A549 treated with ZK216348 at 1 μM for 4 hours (cell line): ENCODE results near the gene TOP3A. TPM values are rescaled to one million over a fixed set of nuclear protein-coding genes. Genes with fewer than 3 reads are reported as not detected.

Experiments
- total RNA-seq: library from RNA; stranded (reverse); fragments of 200-300 nt; extraction: Qiagen RNA extraction; gene quantifications from 5 replicates; pipeline ENCODE4 v1.2.3, GENCODE V29; 2022; ENCODE audit warnings: low read depth

The TOP3A gene, protein sequence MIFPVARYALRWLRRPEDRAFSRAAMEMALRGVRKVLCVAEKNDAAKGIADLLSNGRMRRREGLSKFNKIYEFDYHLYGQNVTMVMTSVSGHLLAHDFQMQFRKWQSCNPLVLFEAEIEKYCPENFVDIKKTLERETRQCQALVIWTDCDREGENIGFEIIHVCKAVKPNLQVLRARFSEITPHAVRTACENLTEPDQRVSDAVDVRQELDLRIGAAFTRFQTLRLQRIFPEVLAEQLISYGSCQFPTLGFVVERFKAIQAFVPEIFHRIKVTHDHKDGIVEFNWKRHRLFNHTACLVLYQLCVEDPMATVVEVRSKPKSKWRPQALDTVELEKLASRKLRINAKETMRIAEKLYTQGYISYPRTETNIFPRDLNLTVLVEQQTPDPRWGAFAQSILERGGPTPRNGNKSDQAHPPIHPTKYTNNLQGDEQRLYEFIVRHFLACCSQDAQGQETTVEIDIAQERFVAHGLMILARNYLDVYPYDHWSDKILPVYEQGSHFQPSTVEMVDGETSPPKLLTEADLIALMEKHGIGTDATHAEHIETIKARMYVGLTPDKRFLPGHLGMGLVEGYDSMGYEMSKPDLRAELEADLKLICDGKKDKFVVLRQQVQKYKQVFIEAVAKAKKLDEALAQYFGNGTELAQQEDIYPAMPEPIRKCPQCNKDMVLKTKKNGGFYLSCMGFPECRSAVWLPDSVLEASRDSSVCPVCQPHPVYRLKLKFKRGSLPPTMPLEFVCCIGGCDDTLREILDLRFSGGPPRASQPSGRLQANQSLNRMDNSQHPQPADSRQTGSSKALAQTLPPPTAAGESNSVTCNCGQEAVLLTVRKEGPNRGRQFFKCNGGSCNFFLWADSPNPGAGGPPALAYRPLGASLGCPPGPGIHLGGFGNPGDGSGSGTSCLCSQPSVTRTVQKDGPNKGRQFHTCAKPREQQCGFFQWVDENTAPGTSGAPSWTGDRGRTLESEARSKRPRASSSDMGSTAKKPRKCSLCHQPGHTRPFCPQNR
- total RNA-seq = 25.4 to 41.9 TPM (median 37.7 TPM) in 5 replicates

DNA sequence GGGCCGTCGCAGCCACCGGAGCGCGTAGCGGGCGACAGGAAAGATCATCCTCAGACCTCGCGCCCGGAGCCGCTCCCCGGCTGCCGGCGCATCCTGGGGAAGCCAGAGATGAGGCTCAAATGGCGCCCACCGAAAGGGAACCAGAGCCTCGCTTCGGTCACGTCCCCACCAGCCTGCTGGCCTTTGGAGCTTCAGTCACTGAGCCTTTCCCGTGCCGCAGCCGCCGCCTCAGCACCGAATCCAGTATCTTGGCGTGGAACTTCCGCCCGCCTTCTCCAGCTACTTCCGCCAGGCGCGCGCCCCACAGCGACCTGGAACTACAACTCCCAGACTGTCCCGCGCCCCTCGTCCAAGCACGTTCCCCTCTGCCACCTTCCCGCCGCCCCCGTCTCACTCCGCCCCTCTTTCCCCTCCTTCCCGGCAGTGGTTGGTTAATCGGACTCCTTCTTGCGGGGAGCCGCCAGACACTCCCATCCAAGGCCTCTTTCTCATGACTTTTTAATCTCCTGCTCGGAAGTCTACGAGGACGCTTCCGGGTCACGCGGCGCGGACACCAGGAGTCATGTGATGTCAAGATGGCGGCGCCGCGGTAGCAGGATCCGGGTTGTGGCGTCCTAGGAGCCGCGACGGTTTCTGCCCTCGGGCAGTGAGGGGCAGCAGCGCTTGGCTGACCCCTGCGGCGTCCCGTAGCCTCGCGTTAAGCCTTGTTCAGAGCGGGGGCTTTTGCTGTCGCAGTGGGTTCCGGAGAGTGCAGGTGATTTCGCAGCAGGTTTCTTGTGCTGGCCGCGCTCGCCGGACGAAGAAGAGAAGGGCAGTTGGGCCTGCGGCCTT lies at the start of gene TOP3A, which contains the start of gene SMCR8:
TOP3A (minus strand) TSS at position 264 of the 831 bp plus-strand sequence; CDS start at position 48, 216 bp downstream.
SMCR8 (plus strand) TSS at position 563 of the 831 bp plus-strand sequence. CDS start 497 bp downstream, outside the sequence.

DNA sequence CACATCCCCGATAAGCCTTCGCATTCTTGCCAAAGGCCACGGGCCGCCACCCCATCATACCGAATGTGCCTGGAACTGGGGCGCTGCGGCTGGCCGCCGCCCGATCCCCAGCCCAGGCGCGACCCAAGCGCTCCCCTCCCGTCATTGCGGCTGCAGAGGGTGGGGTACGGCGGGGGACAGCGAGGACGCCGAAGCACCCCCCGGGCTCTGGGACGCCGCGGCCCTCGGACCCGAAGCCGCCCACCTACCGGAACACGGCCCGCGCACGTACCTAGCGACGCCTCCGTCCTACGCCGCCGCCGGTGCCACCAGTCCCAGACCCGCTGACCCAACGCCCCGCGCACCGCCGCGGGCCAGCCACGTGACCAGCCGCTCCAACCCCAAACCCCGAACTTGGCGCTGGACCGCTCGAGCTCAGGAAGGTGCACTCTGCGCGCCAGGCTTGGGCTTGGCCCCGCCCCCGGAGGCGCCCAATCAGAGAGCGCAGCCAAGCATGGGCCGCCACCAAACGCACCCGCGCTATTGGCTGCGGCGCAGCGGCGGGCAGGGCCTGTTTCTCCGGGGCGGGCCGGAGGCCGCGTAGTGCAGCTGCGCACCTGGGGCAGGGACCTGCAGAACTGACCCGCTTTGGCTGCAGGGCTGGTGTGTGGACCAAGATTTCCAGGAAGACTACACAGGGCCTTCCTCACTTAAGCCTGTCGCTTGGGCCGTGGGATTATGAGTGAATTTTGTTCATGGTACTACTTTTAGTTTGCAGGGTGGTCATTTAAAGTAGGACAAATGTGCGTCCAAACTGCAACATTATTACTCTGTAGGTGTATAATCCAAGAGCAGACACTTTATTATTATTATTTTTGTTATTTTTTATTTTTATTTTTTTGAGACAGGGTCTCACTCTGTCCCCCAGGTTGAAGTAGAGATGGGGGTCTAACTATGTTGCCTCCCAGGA lies 48.6 kb upstream of the TOP3A start, which contains the start of gene SHMT1:
SHMT1 (minus strand) TSS at position 450 of the 949 bp plus-strand sequence. CDS start 7,569 bp downstream, outside the sequence.

DNA sequence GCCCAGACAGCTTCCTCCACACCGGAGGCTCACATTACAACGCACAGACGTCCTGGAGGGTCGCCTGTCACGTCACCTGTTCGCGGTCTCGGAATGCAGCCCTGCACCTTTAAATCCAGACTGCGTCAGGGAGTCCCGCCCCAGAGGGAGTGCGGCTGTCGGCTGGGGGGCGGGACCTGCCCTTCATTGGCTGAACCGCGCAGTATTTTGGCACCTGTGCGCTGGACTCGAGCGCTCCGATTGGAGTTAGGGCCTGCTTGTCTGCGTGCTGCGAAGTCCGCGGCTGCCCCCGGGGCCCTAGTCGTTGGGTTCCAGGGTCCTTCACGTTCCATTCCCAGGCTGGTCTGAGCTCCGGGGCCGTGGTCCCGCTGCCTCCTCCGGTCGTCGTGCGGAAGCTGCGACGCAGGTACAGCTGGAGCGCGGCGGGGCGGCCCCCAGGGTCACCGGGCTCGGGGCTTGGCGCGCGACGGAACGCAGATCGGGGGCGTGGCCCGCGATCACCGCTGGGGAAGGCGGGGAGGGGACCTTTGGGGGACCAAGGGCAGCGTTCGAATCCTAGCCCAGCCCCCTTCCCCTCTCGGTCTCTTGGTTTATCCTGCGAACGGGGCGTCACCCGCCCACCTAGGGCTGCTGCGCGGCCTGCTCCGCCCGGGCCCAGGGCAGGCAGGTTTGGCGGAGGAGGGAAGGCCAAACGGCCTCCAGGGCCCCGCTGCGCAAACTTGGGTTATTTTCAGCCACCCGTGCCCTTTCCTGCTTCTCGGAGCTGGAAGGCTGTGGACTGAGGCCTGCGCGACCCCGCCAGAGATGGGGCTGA lies 54.3 kb downstream of the TOP3A start, which contains the start of gene MIEF2:
MIEF2 (plus strand) TSS at position 331 of the 814 bp plus-strand sequence. CDS start 2,059 bp downstream, outside the sequence.

DNA sequence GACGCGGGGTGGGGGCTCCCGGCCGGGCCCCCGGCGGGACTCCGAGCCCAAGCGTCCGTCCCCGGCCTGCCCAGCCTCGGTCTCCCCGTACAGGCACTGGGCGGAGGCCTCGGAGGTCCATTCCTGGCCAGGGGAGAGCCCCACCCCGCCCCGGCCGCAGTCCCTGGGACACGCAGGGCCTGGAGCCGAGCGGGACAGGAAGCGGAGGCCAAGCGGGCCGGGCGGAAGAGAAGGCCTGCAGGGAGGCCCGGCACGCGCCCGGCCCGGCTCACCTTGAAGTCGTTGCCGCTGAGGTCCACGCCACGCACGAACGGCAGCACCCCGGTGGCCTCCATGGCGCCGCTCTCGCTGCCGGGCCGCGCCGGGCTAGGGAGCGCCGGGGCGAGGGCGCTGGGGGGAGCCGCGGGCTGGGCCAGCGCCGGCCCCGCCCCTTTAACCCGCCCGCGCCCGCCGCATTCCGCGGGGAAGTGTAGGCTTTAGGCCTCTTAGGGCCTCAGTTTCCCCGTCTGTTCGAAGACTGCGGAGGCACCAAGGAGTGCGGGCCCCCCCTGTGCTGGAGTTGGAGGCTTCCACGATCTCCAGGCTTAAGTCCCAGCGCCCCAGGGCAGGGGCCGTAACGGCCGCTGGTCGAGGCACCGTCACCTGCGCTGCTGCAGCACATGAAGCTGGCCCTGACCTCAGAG lies 56.3 kb downstream of the TOP3A start, which contains the start of gene FLII:
FLII (minus strand) TSS at position 383 of the 683 bp plus-strand sequence; CDS start at position 335, 48 bp downstream.

DNA sequence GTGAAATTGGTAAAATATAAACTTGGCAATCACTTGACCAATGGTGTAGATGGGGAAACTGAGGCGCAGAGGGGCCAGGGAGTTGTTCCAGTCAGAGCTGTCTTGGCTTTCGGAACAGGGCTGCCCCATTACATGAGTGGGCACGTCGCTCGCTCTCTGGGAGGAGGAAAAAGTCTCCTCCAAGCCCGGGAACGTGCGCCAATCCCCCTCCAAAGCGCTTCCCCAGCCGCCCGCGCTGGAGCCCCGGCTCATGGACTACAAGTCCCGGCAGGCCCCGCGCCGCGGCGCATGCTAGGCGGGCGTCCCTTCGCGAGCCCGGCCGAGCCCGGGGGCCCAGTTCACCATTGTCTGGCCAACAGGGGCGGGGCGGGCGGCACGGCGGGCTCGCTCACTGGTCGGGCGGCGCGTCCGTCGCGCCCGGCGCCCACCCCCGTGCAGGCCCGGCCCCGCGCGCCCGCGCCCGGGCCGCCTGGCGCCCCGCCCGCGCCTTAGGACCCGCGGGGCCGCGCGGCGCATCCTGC lies 89.6 kb downstream of the TOP3A start, which contains the start of gene LLGL1:
LLGL1 (plus strand) TSS at position 515 of the 521 bp plus-strand sequence. CDS start 48 bp downstream, outside the sequence.

Other genes starting within 250 kb of the TOP3A start
- gene DRG2, start 227.0 kb downstream of the TOP3A start, total RNA-seq = 37.1 to 59.5 TPM (median 55.4 TPM) in 5 replicates
- 0.24 to 0.75 TPM (median 0.27 TPM) in 5 replicates for gene MYO15A, start 206.2 kb downstream of the TOP3A start, total RNA-seq
- gene ALKBH5, start 131.2 kb downstream of the TOP3A start, total RNA-seq = 49.2 to 61.6 TPM (median 57.5 TPM) in 5 replicates
- 7.8 to 19.6 TPM (median 16.7 TPM) in 5 replicates for gene LLGL1, start 89.4 kb downstream of the TOP3A start, total RNA-seq
- gene FLII, start 56.3 kb downstream of the TOP3A start, total RNA-seq = 219 to 292 TPM (median 257 TPM) in 5 replicates
- gene MIEF2, start 54.3 kb downstream of the TOP3A start, total RNA-seq = 5.8 to 11.3 TPM (median 10.7 TPM) in 5 replicates
- gene SMCR8, start 299 bp upstream of the TOP3A start, total RNA-seq = 13.0 to 18.0 TPM (median 16.6 TPM) in 5 replicates
- 36.0 to 48.0 TPM (median 45.4 TPM) in 5 replicates for gene SHMT1, start 48.6 kb upstream of the TOP3A start, total RNA-seq
- gene EVPLL, start 62.8 kb upstream of the TOP3A start, total RNA-seq = not detected in 5 replicates
- not detected in 5 replicates for gene LGALS9C, start 161.8 kb upstream of the TOP3A start, total RNA-seq